HG03064 (cell line): ENCODE data around the gene ARF1.

Experiments used
- ATAC-seq: cut with Tn5 transposase; IDR thresholded peaks from one replicate; pipeline ENCODE4 v1.9.1; 2021; ENCODE audit warnings: low read depth; ENCODE audit not compliant: unreplicated experiment

The ARF1 gene

DNA sequence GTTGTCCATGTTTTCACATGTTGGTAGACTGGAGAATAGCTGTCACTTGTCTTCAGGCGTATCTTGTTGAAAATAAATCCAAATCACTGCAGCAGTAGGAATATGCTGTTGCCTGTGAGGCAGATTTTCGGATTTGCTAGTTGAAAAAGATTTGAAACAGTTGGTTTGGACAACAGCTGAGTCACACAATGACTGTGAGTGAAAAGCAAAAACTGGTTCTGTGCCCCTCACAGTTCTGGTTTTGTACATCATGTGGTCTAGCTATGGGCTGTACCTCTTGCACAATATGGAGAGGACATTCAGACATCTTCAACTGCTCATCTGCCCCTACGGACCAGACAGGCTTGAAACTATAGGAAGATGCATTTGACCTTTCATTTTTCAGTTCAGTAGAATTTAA is 1.8 kb downstream of the ARF1 start:
- ATAC-seq, result no peak

DNA sequence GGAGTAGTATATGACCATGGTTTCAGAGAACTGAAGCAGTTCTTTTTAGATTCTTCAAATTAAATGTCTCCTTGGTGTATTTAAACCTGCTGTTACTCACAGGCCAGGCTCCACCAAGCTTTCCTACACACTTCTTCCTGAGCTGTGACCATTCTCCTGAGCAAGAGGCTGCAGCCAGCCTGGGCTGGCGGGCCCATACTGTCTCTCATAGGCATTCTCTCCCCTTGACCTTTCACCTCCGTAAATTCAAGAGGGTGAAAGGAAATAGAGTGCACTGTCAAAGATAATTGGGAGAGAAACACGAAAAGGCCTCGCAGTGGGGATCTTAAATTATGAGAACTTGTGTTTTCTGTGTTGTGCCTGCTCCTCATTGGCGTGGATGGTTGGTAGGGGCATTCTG is 2.3 kb downstream of the ARF1 start:
- ATAC-seq, result no peak

DNA sequence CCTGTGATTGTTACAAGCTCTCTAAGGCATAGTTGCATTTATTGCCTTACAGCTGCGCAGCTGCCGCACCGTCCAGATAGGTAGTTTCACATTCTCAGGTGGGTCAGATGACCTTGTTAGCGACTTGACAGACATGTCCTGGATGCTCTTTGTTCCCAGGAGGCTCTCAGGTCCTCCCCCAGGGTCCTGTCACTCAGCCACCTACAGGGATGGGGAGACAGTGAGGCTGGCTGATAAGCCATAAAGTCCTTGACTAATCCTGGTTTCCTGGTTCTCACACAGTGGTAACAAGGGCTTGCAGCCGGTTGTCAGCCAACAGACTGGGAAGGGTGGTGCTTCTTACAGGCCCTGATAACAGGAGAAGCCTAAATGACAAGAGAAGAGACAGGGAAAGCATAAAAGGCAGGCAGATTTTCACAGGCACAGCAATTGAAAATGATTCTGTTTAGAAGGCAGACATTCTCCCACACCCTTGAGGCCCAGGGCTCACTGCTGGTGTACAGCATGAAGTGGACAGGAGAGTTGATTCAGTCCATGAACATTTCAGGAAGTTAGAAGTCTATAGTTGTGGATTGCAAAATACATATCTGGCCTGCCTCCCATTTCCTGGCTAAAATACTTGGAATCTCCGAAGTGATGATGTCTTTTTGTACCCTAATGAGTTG is 2.9 kb downstream of the ARF1 start:
- no peak for ATAC-seq

DNA sequence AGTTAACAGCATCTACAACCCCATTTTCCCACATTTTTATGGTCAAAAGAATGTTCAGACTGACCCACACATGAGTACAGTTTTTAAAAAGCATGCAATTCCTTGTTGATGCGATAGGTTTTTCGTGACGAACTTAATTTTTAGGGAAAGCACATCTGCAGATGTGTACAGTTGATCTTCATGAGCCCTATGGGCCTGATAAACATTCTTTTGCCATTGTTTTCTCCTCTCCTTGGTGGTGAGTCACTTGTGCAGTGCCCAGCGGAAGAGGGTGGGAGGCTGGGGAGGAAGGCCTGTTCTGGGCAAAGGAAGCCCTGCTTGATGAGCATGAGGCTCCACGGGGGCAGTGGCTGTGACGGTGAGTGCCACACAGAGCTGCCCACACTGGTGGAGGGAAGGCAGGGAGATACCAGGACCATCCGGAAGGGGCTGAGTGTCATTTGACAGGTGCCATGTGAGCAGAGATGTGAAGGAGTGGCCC is 5.3 kb downstream of the ARF1 start:
- no peak for ATAC-seq

DNA sequence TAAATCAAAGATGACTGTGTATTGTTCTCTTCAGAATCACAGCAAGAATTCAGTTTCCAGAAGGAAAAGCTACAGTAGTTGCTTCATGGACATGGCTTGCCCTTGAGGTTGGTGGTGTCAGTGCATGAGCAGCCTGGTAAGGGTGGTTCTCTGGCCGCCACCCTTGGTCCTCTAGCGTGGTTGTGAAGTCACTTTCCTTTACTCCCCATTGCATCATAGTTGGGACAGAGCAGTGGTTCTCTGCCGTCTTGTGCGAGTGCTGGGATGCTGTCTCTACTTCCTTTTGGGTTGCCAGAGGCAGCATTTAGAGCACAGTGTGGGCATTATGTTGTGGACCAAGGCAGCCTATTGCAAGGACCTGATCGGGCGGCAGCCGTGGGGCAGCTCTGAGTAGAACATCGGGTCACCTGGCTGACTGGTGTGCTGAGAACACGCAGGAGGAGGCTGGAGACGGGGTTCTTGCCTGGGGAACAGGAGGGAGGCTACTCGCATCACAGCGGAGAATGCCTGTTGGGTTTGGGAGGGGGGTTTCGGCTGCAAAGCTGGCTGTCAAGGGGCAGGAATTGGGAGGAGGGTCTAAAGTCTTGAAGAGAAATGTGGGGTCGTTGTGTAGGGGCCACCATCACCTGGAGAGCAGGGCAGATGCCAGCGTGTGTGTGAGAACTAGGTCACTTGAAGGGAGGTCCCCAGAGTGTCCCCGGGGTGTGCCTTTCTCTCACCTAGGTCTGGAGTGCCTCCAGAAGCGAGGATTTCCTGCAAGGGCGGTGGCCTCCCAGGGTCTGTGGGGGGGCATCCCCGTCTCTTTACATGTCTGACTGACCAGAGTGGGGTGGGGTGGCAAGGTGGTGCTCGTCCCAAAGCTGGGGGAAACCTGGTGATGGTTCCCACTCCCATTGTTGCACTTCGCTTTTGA is 6.3 kb downstream of the ARF1 start:
- ATAC-seq, result no peak

DNA sequence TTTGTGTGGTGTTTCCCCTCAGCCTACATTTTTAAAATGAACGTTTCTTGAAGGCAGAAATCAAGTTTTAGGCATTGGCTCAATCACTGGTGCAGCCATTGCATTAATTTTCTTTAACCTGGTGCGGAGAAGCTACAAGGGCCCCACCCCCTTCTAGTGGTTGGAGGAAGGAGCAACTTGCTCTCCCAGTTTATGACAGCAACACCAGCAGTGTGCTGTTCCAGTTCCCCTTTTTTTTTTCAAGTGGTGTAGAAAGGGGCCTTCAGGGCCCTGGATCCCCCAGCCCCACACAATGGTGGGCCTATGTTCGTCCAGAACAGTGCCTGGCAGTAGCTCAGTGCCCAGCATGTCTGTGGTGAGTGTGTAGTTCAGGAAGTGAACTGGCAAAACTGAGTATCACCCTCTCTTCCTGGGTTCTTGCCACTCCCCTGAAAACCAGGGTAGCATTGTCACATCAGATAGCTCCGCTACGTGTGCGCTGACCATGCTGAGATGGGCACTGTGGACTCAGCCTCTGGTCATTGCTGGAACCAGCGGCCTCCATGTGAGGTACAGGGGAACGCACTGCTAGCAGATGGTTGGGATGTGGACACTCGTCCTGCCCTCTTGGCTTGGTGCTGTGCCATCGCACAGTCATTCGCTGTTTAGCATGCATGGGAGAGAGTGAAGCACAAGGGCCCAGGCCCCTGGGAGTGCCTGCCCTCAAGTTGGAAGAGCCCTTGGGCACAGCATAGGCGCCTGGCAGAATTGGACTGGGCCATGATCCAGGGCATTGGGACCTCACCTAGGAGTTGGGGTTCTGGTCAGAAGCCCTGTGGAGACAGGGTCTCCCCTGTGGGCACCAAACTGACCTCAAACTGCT is 7.2 kb downstream of the ARF1 start:
- no peak for ATAC-seq

DNA sequence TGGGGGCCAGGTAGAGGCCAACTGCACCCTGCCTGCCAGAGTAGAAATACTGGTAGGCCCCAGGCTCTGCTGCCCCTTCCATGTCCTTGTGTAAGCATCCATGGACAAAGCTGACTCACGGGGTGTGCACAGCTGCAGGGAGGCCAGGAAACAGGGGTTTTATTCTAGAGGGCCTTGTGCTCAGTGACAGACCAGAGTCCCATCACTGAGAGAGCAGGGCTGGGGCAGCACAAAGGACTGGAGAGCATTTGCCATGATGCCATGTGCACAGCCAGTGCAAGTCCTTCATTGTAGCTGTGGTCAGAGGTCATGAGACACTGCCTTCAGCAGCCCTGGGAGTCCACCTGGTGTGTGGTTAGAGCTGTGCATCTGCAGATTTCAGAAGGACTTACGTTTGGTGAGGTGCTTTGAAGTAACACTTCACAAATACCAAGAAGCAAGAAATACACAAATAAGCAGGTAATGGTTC is 8.1 kb downstream of the ARF1 start:
- ATAC-seq, result no peak

DNA sequence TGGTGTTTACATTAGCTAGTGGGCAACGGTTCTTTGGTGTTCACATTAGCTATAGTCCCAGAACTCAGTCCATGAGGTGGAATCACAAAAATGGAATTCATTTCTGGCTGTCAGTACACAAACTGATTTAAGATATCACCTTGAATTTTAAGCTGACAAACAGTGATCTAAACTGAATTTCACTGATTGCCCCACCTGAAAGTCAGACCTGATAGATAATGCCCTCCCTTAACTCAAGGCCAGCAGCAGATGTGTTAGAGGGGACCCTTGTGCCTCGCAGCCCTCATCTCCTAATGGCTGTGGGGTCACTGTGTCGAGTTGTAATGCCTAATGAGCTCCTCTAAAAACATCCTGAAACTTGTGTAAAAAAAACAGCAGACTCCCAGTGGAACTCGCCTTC is 8.6 kb downstream of the ARF1 start:
- ATAC-seq, result no peak

DNA sequence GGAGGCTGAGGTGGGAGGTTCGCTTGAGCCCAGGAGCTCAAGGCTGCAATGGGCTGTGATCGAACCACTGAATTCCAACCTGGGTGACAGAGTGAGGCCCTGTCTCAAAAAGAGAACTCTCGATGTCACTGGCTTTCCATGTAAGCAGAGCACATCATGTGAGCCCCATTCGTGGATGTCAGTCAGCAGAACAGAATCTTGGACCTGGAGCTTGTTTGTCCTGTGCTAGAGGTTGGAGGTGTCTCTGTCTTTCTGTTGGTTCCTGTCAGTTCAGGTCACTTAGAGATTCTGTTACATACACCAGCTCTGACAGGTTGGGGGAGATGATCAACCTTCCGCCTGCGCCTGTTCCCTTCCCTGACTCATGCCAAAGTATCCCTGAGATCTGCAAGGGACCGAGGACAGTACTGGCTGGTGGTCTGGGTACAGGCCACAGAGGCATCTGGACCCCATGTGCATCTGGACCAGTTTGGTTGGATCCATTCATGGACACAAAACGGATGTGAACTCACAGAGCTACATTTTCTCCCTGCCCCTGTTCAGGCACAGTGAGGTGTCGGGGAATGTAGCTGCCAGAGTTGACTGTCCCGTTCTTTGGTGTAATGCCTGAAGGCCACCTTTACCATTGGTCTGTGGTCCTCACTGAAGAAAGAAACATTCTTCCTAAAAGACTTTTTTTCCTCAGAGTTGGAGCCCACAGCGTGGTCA is 10.0 kb downstream of the ARF1 start:
- no peak for ATAC-seq

DNA sequence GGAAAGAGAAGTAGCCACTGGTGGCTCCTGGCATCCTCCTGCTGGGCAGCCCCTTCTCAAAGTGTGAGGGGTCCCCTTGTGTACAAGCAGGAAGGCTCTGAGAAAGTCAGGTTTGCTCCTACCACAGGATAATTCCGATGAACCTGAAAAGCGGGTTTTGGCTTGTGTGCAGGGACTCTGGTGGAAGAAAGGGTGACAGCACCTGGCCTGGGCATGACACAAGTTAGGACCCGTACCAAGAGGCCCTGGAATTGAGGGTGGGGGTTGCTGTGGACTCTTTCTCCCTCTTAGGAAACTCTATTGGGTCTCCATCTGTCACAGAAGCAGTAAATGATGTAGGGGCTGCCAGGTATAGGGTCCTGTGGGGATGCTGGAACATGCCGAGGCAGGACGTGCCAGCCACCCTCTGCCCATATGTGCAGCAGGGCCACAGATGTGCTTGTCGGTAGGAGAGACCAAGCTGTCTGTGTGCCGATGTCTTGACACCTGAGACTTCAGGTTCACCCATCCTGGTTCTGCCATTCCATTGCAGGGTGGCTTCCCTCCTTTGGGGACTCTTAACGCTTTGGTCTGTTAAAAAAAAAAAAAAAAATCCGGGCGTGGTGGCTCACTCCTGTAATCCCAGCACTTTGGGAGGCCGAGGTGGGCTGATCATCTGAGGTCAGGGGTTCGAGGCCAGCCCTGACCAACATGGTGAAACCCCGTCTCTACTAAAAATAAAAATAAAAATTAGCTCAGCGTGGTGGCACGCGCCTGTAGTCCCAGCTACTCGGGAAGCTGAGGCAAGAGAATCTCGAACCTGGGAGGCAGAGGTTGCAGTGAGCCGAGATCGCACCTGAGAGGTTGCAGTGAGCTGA is 10.8 kb downstream of the ARF1 start:
- no peak for ATAC-seq

DNA sequence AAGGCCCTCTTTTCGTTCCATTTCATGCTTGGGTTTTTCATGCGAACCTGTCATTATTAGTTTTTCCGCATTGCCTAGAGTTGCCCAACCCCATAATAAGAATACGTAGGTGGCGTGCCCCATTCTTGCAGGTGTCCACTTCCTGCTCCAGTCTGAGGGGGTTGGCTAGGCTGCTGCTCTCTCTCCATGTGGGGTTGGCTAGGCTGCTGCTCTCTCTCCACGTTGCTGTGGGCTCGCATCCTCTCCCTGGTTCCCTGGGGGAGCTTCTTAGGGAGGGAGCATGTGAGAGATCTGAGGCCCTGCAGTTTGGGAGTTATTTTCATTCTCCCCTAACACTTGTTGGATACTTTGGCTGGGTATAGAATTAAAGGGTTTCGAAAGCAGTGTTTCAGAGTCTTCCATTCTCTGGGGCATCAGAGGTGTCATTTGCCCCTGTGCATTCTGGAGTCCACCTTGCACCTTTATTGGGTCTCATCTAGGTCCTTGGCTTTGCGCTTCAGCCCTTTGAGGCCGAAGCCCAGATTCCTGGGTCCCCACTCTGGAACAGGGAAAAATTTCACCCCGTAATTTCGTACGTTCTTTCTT is 12.0 kb downstream of the ARF1 start:
- ATAC-seq, result no peak

DNA sequence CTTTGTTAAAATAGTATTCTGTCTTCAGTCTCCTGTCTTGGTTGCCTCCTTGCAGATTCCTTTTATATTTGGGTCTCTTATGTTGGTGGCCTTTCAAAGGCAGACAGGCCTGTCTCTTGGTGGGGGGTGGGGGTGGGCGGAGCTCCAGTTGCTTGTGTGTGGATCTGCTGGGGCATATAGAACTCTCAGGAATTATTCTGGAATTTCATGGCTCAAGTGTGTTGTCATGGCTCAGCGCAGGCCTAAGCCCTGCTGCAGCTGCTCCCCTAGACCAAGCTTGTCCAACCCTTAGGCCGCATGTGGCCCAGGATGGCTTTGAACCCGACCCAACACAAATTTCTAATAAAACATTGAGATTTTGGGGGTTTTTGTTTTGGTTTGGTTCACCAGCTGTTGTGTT is 12.7 kb downstream of the ARF1 start:
- no peak for ATAC-seq

DNA sequence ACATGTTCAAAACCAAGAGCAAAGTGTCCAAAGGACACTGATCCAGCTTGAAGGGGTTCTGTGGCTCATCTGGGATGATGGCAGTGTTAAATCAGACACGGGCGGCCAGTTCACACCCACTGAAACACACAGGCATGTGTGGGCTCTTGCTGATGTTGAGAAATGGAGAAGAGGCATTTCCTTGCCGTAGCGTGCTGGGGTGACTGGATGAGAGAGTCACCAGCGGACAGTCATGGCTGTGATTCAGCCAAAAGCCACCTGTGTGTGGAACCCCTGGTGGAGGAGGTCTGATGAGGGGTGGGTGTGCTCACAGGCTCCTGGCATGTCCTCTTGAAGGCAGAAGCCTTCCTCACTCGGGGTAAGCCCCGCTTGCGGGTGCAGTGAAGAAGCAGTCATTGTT is 13.4 kb downstream of the ARF1 start:
- no peak for ATAC-seq

DNA sequence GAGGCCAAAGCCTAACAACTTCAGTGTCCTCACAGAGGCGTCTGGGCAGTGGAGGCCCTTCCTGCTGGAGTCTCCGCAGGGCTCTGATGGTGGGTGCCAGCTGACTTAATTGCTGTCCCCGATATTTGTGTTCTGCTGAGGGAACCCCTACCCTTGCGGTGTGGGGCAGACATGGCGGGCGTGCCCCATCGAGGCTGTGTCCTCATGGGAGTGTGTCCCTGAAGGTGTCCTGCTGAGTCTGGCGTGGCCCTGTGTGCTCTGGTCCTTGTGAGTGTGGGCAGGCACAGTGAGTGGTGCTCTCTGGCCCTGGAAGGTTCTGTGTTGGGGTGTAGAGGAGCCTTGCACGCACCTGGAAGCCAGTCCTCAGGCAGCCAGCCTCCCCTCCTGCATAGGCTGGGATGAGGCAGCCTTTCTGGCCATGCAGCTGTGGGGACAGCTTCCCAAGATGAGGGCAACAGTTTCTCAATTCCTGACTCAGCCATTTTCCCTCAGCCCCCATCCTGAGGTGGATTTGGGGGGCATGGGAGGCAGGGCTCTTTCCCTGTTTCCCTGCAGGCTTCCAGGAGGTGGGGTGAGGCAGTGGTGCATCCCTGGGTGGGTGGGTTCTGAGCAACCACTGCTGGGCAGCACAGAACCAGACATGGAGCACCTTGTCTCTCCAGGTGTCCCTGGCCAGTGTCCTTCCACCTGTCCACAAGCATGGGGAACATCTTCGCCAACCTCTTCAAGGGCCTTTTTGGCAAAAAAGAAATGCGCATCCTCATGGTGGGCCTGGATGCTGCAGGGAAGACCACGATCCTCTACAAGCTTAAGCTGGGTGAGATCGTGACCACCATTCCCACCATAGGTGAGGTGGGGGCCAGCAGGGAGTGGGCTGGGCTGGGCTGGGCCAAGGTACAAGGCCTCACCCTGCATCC is 14.2 kb downstream of the ARF1 start:
- no peak for ATAC-seq

DNA sequence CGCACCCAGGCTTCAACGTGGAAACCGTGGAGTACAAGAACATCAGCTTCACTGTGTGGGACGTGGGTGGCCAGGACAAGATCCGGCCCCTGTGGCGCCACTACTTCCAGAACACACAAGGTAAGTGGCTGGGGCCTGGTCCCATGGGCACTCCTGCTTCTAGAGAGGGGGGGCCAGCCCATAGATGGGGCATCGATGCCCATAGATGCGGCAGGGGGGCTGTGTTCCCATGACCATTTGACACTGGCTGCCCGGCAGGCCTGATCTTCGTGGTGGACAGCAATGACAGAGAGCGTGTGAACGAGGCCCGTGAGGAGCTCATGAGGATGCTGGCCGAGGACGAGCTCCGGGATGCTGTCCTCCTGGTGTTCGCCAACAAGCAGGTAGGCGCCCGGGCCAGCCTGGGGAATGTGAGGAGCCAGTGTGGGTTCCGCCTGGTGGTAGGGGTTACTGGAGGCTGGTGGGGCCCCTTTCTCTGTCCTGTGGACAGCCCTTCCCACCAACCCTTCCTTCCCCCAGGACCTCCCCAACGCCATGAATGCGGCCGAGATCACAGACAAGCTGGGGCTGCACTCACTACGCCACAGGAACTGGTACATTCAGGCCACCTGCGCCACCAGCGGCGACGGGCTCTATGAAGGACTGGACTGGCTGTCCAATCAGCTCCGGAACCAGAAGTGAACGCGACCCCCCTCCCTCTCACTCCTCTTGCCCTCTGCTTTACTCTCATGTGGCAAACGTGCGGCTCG is 15.0 kb downstream of the ARF1 start:
- no peak for ATAC-seq

DNA sequence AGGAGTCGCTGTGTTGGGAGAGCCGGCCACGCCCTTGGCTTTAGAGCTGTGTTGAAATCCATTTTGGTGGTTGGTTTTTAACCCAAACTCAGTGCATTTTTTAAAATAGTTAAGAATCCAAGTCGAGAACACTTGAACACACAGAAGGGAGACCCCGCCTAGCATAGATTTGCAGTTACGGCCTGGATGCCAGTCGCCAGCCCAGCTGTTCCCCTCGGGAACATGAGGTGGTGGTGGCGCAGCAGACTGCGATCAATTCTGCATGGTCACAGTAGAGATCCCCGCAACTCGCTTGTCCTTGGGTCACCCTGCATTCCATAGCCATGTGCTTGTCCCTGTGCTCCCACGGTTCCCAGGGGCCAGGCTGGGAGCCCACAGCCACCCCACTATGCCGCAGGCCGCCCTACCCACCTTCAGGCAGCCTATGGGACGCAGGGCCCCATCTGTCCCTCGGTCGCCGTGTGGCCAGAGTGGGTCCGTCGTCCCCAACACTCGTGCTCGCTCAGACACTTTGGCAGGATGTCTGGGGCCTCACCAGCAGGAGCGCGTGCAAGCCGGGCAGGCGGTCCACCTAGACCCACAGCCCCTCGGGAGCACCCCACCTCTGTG is 15.9 kb downstream of the ARF1 start:
- no peak for ATAC-seq

DNA sequence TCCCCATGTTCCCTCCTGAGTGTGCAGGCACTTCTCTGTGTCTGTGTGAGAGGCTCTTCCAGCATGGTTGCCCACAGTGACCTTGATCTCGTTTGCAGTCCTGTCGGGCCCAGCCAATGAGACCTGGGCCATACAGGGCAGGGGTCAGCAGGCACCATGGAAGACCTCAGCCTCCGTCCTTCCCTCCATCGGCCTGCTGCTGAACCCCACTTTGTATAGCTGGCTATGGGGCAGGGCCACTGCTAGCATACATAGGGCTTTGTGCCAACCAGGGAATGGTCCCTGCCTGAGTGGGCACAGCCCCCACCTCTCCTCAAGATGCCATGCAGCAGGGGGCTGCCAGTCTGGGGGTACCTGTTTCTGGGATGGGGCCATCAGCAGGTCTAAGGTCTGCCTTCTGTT is 16.8 kb downstream of the ARF1 start:
- ATAC-seq, result no peak
